Esophagus muscularis mucosa (tissue), 3 donors: ENCODE measurements around the gene LHX8.

Experiments used
- POLR2A ChIP-seq: fragments of 450-650 bp; IDR thresholded peaks from one replicate; pipeline ENCODE4 v1.6.1; 2017; ENCODE audit warnings: antibody characterized with exemption, moderate library complexity, mild to moderate bottlenecking, low read depth
- TF ChIP-seq, protein P1 (sequence below), 3 experiments: fragments of 200-600 bp in 2 of 3; fragments of 450-650 bp in 1 of 3; sonication (generic) in 2 of 3; IDR thresholded peaks; one replicate each; pipeline ENCODE4 v1.5.1; 2017 to 2019; ENCODE audit warnings: antibody characterized with exemption in 3 of 3, mild to moderate bottlenecking in 2 of 3, moderate library complexity in 1 of 3

DNA sequence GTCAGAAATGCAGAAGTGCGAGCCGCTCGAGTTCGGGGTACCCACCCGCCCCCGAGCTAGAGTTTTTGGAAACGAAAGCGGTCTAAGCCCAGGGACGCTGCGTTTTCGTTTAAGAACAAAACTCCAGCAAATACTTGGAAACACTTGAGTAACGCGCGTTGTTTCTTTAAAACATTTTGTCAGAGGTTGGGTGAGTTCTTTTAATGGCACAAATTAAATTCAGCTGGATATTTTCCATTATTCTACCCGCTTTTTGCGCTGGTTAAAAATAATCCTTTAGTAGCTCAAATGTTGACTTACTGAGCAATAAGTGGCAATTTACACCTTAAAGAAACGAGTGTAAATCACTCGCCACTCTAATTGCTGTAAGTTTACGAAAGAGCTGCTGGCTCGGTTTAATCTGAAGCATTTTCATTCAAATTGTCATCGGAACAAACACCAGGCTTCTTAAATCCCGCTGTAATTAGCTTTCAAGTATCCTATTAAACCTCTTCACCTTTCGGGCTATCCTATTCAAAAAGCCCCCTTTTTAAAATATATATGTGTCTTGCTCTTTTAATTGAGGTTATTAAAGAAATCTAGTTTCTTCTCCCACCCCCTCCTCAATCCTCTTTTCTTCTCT lies 1.5 kb downstream of the LHX8 start:
- TF ChIP-seq, protein P1, sequence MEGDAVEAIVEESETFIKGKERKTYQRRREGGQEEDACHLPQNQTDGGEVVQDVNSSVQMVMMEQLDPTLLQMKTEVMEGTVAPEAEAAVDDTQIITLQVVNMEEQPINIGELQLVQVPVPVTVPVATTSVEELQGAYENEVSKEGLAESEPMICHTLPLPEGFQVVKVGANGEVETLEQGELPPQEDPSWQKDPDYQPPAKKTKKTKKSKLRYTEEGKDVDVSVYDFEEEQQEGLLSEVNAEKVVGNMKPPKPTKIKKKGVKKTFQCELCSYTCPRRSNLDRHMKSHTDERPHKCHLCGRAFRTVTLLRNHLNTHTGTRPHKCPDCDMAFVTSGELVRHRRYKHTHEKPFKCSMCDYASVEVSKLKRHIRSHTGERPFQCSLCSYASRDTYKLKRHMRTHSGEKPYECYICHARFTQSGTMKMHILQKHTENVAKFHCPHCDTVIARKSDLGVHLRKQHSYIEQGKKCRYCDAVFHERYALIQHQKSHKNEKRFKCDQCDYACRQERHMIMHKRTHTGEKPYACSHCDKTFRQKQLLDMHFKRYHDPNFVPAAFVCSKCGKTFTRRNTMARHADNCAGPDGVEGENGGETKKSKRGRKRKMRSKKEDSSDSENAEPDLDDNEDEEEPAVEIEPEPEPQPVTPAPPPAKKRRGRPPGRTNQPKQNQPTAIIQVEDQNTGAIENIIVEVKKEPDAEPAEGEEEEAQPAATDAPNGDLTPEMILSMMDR (IDR thresholded peaks at IDR 0.05), result no peak
- no peak for TF ChIP-seq POLR2A
